Upper lobe of left lung (tissue), 4 donors: ENCODE measurements around the gene GPR61.

Experiments used
- POLR2A ChIP-seq, 4 donors: fragments of 450-650 bp; IDR thresholded peaks; one replicate each; pipeline ENCODE4 v1.5.1; 2016 to 2017; ENCODE audit warnings: antibody characterized with exemption in 4 of 4, mild to moderate bottlenecking in 2 of 4
- TF ChIP-seq, protein P1 (sequence below), 6 experiments: fragments of 450-650 bp in 4 of 6; fragments of 200-600 bp in 2 of 6; sonication (generic) in 2 of 6; IDR thresholded peaks; one replicate each; pipeline ENCODE4 v1.5.1; 2016 to 2019; ENCODE audit warnings: antibody characterized with exemption in 6 of 6

DNA sequence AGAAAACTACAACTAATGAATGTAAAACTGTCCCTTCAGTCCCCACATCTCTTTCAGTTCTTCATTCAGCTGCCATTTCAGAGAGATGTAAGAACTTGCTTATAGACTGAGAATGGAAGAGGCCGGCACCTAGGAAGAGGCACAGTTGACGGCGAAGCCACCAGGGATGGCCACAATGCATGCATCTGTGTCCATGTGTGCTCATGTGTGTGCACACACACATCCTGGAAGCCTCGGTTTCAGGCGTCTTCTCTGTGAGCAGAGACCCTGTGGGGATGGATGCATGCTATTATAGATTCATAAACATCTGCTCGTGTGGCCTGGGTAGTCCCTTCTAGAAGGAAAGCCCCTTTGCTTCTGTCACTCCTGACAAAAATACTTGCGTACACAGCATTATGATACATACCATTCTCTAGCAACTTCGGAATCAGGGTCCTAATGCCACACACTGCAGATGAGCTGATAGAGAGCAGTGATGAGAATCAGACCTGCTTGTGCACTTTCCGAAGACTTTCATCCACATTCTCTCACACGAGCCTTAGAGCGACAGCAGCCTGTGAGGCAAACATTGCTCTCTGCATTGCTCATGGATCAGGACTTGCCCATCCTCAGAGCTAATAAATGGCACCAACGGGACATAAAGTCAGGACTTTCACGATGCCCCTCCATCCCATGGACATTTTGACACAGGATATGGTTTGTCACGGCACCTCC lies 12.4 kb upstream of the GPR61 start:
- TF ChIP-seq POLR2A (IDR thresholded peaks at IDR 0.05), result no peak
- TF ChIP-seq, protein P1, sequence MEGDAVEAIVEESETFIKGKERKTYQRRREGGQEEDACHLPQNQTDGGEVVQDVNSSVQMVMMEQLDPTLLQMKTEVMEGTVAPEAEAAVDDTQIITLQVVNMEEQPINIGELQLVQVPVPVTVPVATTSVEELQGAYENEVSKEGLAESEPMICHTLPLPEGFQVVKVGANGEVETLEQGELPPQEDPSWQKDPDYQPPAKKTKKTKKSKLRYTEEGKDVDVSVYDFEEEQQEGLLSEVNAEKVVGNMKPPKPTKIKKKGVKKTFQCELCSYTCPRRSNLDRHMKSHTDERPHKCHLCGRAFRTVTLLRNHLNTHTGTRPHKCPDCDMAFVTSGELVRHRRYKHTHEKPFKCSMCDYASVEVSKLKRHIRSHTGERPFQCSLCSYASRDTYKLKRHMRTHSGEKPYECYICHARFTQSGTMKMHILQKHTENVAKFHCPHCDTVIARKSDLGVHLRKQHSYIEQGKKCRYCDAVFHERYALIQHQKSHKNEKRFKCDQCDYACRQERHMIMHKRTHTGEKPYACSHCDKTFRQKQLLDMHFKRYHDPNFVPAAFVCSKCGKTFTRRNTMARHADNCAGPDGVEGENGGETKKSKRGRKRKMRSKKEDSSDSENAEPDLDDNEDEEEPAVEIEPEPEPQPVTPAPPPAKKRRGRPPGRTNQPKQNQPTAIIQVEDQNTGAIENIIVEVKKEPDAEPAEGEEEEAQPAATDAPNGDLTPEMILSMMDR (IDR thresholded peaks at IDR 0.05), result no peak
